RCC 7860 (cell line): ENCODE results near the gene ASIC1.

Experiments
- DNase-seq: peaks from one replicate; pipeline ENCODE4 v3.0.0-alpha.2; 2015; ENCODE audit warnings: low spot score
- FAIRE-seq: peaks from 2 replicates; lab custom pipeline; 2012; peaks lifted over from hg19 to GRCh38; lab: Jason Lieb, UNC

The ASIC1 gene

GRCh38 chr12:50040657-50041056, 16.7 kb upstream of the ASIC1 start:
- FAIRE-seq, result no peak
- no peak for DNase-seq

GRCh38 chr12:50041062-50041860, 16.1 kb upstream of the ASIC1 start:
- FAIRE-seq (no peak), DNase-seq (no peak)

GRCh38 chr12:50041962-50042361, 15.4 kb upstream of the ASIC1 start:
- DNase-seq (no peak), FAIRE-seq (no peak)

- FAIRE-seq, result no peak
These were observed 14.7 kb upstream of the ASIC1 start for GRCh38 chr12:50042693-50043092.

GRCh38 chr12:50043308-50043707, 14.1 kb upstream of the ASIC1 start:
- FAIRE-seq, result no peak

More at GRCh38 chr12:50042693-50043092, 14.7 kb upstream of the ASIC1 start:
- no peak for DNase-seq

GRCh38 chr12:50043854-50044253, 13.5 kb upstream of the ASIC1 start:
- no peak for FAIRE-seq
- no peak for DNase-seq

More at GRCh38 chr12:50043308-50043707, 14.1 kb upstream of the ASIC1 start:
- DNase-seq, result no peak

GRCh38 chr12:50047693-50048250, 9.6 kb upstream of the ASIC1 start:
- FAIRE-seq (no peak), DNase-seq (no peak)

- FAIRE-seq, result no peak
- no peak for DNase-seq
These were observed 7.9 kb upstream of the ASIC1 start for GRCh38 chr12:50049254-50050118.

GRCh38 chr12:50050119-50050385, 7.3 kb upstream of the ASIC1 start:
- FAIRE-seq, result no peak
- DNase-seq, result no peak

- DNase-seq (no peak), FAIRE-seq (no peak)
These were observed 6.8 kb upstream of the ASIC1 start for GRCh38 chr12:50050410-50051098.

- DNase-seq (no peak), FAIRE-seq (no peak)
These were observed 6.1 kb upstream of the ASIC1 start for GRCh38 chr12:50051101-50051806.

- FAIRE-seq (no peak), DNase-seq (no peak)
These were observed 4.9 kb upstream of the ASIC1 start for GRCh38 chr12:50052544-50052943.

GRCh38 chr12:50052964-50053363, 4.4 kb upstream of the ASIC1 start:
- DNase-seq (no peak), FAIRE-seq (no peak)

GRCh38 chr12:50053583-50053982, 3.8 kb upstream of the ASIC1 start:
- DNase-seq, result no peak
- no peak for FAIRE-seq

GRCh38 chr12:50055831-50056638, 1.4 kb upstream of the ASIC1 start:
- DNase-seq (peak; percentile 5), FAIRE-seq (no peak)

- FAIRE-seq (no peak), DNase-seq (no peak)
These were observed 788 bp upstream of the ASIC1 start for GRCh38 chr12:50056639-50056976.

- DNase-seq, result no peak
- no peak for FAIRE-seq
These were observed 687 bp downstream of the ASIC1 start for GRCh38 chr12:50057896-50058670.

GRCh38 chr12:50058743-50059312, 1.4 kb downstream of the ASIC1 start:
- DNase-seq (no peak), FAIRE-seq (no peak)
